Suprapubic skin (tissue), 3 donors: ENCODE results near the gene DNAJC28.

Source experiments
- CTCF ChIP-seq, 2 donors: fragments of 200-600 bp in 1 of 2; fragments of 450-650 bp in 1 of 2; sonication (generic) in 1 of 2; IDR thresholded peaks; one replicate each; pipeline ENCODE4 v1.5.1; 2016 to 2019; ENCODE audit warnings: antibody characterized with exemption in 2 of 2, mild to moderate bottlenecking in 1 of 2, moderate library complexity in 1 of 2
- EP300 ChIP-seq: sonication (generic); formaldehyde crosslinking; IDR thresholded peaks from one replicate; pipeline ENCODE4 v1.6.1; 2017; ENCODE audit warnings: antibody characterized with exemption
- POLR2A ChIP-seq, 2 donors: fragments of 450-650 bp; IDR thresholded peaks; one replicate each; pipeline ENCODE4 v1.6.1; 2017; ENCODE audit warnings: antibody characterized with exemption in 2 of 2, mild to moderate bottlenecking in 2 of 2, moderate library complexity in 2 of 2

- TF ChIP-seq CTCF (IDR thresholded peaks at IDR 0.05) (no peak), EP300 (no peak), POLR2A (IDR thresholded peaks at IDR 0.05) (no peak)
Observed at GRCh38 chr21:33518899-33519298, 27.4 kb upstream of the DNAJC28 start.
